Esophagus muscularis mucosa (tissue), 4 donors: ENCODE measurements around the gene RNU5B-1. TPM values are rescaled to one million over a fixed set of nuclear protein-coding genes. Genes with fewer than 3 reads are reported as not detected.
"Not testable (repeated sequence)": the region's sequence is repeated elsewhere in the genome, so short reads cannot be mapped to it uniquely, and the experiment has no call there.

Experiments used
- DNase-seq: peaks from one replicate; pipeline ENCODE4 v3.0.0-alpha.2; 2017; ENCODE audit errors: extremely low spot score
- H3K27ac ChIP-seq, 4 donors: fragments of 200-600 bp; sonication (generic); replicated peaks in 1 of 4; 1 replicate in 3 of 4; 2 replicates in 1 of 4; pipeline ENCODE4 v1.5.1; 2016 to 2019; ENCODE audit warnings: mild to moderate bottlenecking in 1 of 4
- H3K27me3 ChIP-seq, 4 donors: fragments of 200-600 bp; sonication (generic); one replicate each; pipeline versions ENCODE4 v1.5.1 to v1.6.0; 2016 to 2019
- H3K36me3 ChIP-seq, 4 donors: fragments of 200-600 bp; sonication (generic); one replicate each; pipeline ENCODE4 v1.5.1; 2016 to 2019
- H3K4me1 ChIP-seq, 4 donors: fragments of 200-600 bp; sonication (generic); one replicate each; pipeline ENCODE4 v1.5.1; 2016 to 2019
- H3K4me3 ChIP-seq, 4 donors: fragments of 200-600 bp; sonication (generic); 1 replicate in 2 of 4; 2 replicates in 2 of 4; pipeline ENCODE4 v1.5.1; 2016 to 2019; ENCODE audit warnings: mild to moderate bottlenecking in 4 of 4, moderate library complexity in 1 of 4
- H3K9me3 ChIP-seq, 4 donors: fragments of 200-600 bp; sonication (generic); 1 replicate in 3 of 4; 2 replicates in 1 of 4; pipeline ENCODE4 v1.5.1; 2016 to 2019
- CTCF ChIP-seq, 3 experiments: fragments of 200-600 bp in 2 of 3; fragments of 450-650 bp in 1 of 3; sonication (generic) in 2 of 3; IDR thresholded peaks; one replicate each; pipeline ENCODE4 v1.5.1; 2017 to 2019; ENCODE audit warnings: antibody characterized with exemption in 3 of 3, mild to moderate bottlenecking in 2 of 3, moderate library complexity in 1 of 3
- EP300 ChIP-seq: sonication (generic); formaldehyde crosslinking; IDR thresholded peaks from one replicate; pipeline ENCODE4 v1.6.1; 2017; ENCODE audit warnings: antibody characterized with exemption
- POLR2A ChIP-seq: fragments of 450-650 bp; IDR thresholded peaks from one replicate; pipeline ENCODE4 v1.6.1; 2017; ENCODE audit warnings: antibody characterized with exemption, moderate library complexity, mild to moderate bottlenecking, low read depth
- POLR2AphosphoS5 ChIP-seq, 2 donors: sonication (generic); formaldehyde crosslinking; IDR thresholded peaks; one replicate each; pipeline ENCODE4 v1.6.1; 2017; ENCODE audit warnings: antibody characterized with exemption in 2 of 2
- WGBS: methylation state at CpG from one replicate; pipeline ENCODE4 v1.1.5; 2018; 5-methylcytosine and 5-hydroxymethylcytosine counted together
- intact Hi-C: fragments of 100-400 bp; cut with DNase I; formaldehyde crosslinking; loops from one replicate; pipeline ENCODE4 v1.15.1; 2023
- total RNA-seq, 4 donors: library from RNA; depleted of rRNA; stranded (reverse); fragments of >200 nt; gene quantifications; one replicate each; pipeline versions ENCODE4 v1.1.0 to v1.2.1, GENCODE V29; 2016

RNU5B-1 gene
- total RNA-seq, 4 donors from 2014 or later, result not detected

GRCh38 chr15:65343374-65343981 lies 39.0 kb downstream of the RNU5B-1 start:
- TF ChIP-seq CTCF (IDR thresholded peaks at IDR 0.05) (no peak), POLR2A (no peak), EP300 (no peak), POLR2AphosphoS5 (IDR thresholded peaks at IDR 0.05) (no peak)
- intact Hi-C loops, result no loop called here
- WGBS, result 86% methylated on average over 10 of the region's 10 CpGs

GRCh38 chr15:65344214-65344913 lies 39.9 kb downstream of the RNU5B-1 start:
- no peaks in the 10 kb centered on the region for H3K4me1 ChIP-seq
- H3K27me3 ChIP-seq, result no peaks in the 10 kb centered on the region
- H3K27ac ChIP-seq, result no peak overlapping the region
- TF ChIP-seq POLR2A (no peak), CTCF (IDR thresholded peaks at IDR 0.05) (no peak), POLR2AphosphoS5 (IDR thresholded peaks at IDR 0.05) (no peak), EP300 (no peak)
- DNase-seq, result no peak
- H3K9me3 ChIP-seq, result no peaks in the 10 kb centered on the region
- 93% methylated on average over 8 of the region's 8 CpGs for WGBS
- H3K36me3 ChIP-seq, result no peaks in the 10 kb centered on the region
- intact Hi-C loops, result no loop called here
- H3K4me3 ChIP-seq, result no peak overlapping the region

More at GRCh38 chr15:65343374-65343981, 39.0 kb downstream of the RNU5B-1 start:
- Histone ChIP-seq H3K27ac (no peak overlapping the region), H3K4me1 (no peaks in the 10 kb centered on the region), H3K36me3 (no peaks in the 10 kb centered on the region), H3K9me3 (no peaks in the 10 kb centered on the region), H3K27me3 (no peaks in the 10 kb centered on the region), H3K4me3 (no peak overlapping the region)
- DNase-seq, result no peak

DNA sequence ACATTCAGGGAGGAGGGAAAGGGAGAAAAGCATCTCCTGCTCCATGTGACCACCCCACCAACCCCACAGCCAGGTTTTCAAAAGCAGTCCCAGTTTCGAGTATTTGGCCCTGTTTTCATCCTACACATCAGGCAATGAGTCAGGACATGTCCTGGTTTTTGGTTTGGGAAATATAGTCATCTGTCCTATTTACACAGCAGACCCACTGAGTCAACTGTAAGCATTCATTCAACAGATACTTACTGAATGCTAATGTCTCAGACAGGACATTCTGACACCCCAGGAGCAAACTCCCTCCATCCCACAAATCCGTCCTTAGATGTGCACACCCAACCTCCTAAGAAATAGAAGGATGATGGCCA lies 40.4 kb downstream of the RNU5B-1 start:
- DNase-seq, result no peak
- WGBS, result 82% methylated on average over 2 of the region's 2 CpGs
- Histone ChIP-seq H3K27me3 (no peaks in the 10 kb centered on the region), H3K4me1 (no peaks in the 10 kb centered on the region), H3K9me3 (no peaks in the 10 kb centered on the region), H3K36me3 (no peaks in the 10 kb centered on the region), H3K27ac (no peak overlapping the region), H3K4me3 (no peak overlapping the region)
- intact Hi-C loops, result no loop called here
- no peak for TF ChIP-seq CTCF (IDR thresholded peaks at IDR 0.05)
- no peak for TF ChIP-seq POLR2A
- TF ChIP-seq POLR2AphosphoS5 (IDR thresholded peaks at IDR 0.05), result no peak
- TF ChIP-seq EP300, result no peak

DNA sequence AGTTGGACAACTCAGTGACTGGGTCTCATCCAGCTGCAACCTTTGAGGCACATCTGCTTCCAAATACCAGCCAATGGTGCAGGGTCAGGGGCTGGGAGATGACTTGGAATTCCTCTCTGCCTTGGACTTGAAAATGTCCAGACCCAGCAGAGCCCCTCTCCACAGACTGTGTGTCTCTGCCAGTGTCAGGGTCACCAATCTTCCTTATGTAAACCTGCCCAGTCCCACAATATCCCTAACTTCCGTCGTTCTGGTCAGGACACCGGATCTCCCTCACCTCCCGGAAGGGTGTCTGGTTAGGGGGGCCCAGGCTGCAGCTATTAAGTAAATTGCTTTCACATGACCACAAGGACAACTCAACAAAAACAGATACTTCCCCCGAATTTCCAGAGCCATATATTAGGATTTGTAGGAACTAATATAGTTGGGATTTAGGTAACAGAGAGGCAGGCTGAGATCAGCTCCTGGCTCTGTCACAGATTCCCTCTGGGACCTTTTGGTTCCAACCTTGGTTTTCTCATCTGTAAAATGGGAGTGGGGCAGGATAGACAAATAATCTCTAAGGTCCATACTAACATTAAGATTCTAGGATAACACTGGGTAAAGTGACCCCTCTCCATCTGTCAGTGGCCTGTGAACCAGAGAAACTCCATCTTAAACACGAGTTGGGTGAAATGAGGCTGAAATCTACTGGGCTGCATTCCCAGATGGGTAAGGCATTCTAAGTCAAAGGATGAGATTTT lies 42.5 kb downstream of the RNU5B-1 start:
- no peak overlapping the region for H3K4me3 ChIP-seq
- no peak for DNase-seq
- intact Hi-C loops, result no loop called here
- 64% methylated on average over 6 of the region's 6 CpGs for WGBS
- H3K27me3 ChIP-seq, result no peaks in the 10 kb centered on the region
- no peaks in the 10 kb centered on the region for H3K4me1 ChIP-seq
- TF ChIP-seq CTCF (IDR thresholded peaks at IDR 0.05) (no peak), POLR2AphosphoS5 (IDR thresholded peaks at IDR 0.05) (no peak), POLR2A (no peak), EP300 (no peak)
- no peak overlapping the region for H3K27ac ChIP-seq
- no peaks in the 10 kb centered on the region for H3K36me3 ChIP-seq
- H3K9me3 ChIP-seq, result no peaks in the 10 kb centered on the region

GRCh38 chr15:65347756-65348155 lies 43.3 kb downstream of the RNU5B-1 start:
- H3K9me3 ChIP-seq, H3K4me3 ChIP-seq, H3K27me3 ChIP-seq, H3K27ac ChIP-seq, DNase-seq, H3K4me1 ChIP-seq, H3K36me3 ChIP-seq, intact Hi-C loops: not testable (repeated sequence)
- WGBS, result 86% methylated on average over 8 of the region's 8 CpGs
